ENCODE measurements around the gene AREL1. TPM values are rescaled to one million over a fixed set of nuclear protein-coding genes. Genes with fewer than 3 reads are reported as not detected.

Gene AREL1
- polyA plus RNA-seq, 1 donor from 2014 or later = 30.4 TPM

- Histone ChIP-seq H3K36me3 (ENCODE audit: insufficient read depth, low read length) (no peaks in the 10 kb centered on the region), H3F3A (ENCODE audit: insufficient read depth, low read length, poor library complexity, severe bottlenecking) (no peaks in the 10 kb centered on the region), H4K20me1 (ENCODE audit: insufficient read depth) (no peaks in the 10 kb centered on the region), H3K4me2 (ENCODE audit: low read length) (no peak overlapping the region), H2AFZ (ENCODE audit: low read depth, low read length) (no peak overlapping the region), H3K9ac (ENCODE audit: low read length) (no peak overlapping the region), H3K4me3 (ENCODE audit: low read length) (no peak overlapping the region), H3K9me2 (ENCODE audit: insufficient read depth, low read length) (no peaks in the 10 kb centered on the region), H3K27ac (ENCODE audit: low read length) (no peak overlapping the region), H3K27me3 (ENCODE audit: insufficient read depth, low read depth, low read length) (no peaks in the 10 kb centered on the region), H3K9me3 (ENCODE audit: low read length) (no peaks in the 10 kb centered on the region), H3K79me2 (replicated peaks; ENCODE audit: insufficient read depth, low read length) (no peaks in the 10 kb centered on the region)
- TF ChIP-seq CTCF (IDR thresholded peaks at IDR 0.05; ENCODE audit: poor library complexity, severe bottlenecking) (no peak), EP300 (conservative IDR thresholded peaks at IDR 0.05; ENCODE audit: poor library complexity, severe bottlenecking) (no peak), MXI1 (conservative IDR thresholded peaks at IDR 0.05; ENCODE audit: poor library complexity, severe bottlenecking) (no peak), RAD21 (conservative IDR thresholded peaks at IDR 0.05) (no peak), POLR2AphosphoS5 (IDR thresholded peaks at IDR 0.05) (no peak), EZH2 (IDR thresholded peaks at IDR 0.05; ENCODE audit: borderline replicate concordance, insufficient read depth, low read length, poor library complexity, severe bottlenecking) (no peak), REST (IDR thresholded peaks at IDR 0.05; ENCODE audit: borderline replicate concordance) (no peak), TAF1 (IDR thresholded peaks at IDR 0.05; ENCODE audit: low read depth) (no peak), SMC3 (conservative IDR thresholded peaks at IDR 0.05; ENCODE audit: poor library complexity) (no peak)
These were observed 41.3 kb upstream of the AREL1 start for GRCh38 chr14:74754157-74754556.

GRCh38 chr14:74747237-74747636 lies 34.4 kb upstream of the AREL1 start:
- H3K79me2 ChIP-seq (replicated peaks; ENCODE audit: insufficient read depth, low read length) = no peaks in the 10 kb centered on the region
- no peaks in the 10 kb centered on the region for H3F3A ChIP-seq (ENCODE audit: insufficient read depth, low read length, poor library complexity, severe bottlenecking)
- no peaks in the 10 kb centered on the region for H4K20me1 ChIP-seq (ENCODE audit: insufficient read depth)
- H3K9me2 ChIP-seq (ENCODE audit: insufficient read depth, low read length) = no peaks in the 10 kb centered on the region
- TF ChIP-seq RAD21 (conservative IDR thresholded peaks at IDR 0.05) (no peak), REST (IDR thresholded peaks at IDR 0.05; ENCODE audit: borderline replicate concordance) (no peak), EP300 (conservative IDR thresholded peaks at IDR 0.05; ENCODE audit: poor library complexity, severe bottlenecking) (no peak), POLR2AphosphoS5 (IDR thresholded peaks at IDR 0.05) (no peak), TAF1 (IDR thresholded peaks at IDR 0.05; ENCODE audit: low read depth) (no peak), CTCF (IDR thresholded peaks at IDR 0.05; ENCODE audit: poor library complexity, severe bottlenecking) (no peak)
- no peak overlapping the region for H3K4me2 ChIP-seq (ENCODE audit: low read length)
- no peaks in the 10 kb centered on the region for H3K27me3 ChIP-seq (ENCODE audit: insufficient read depth, low read depth, low read length)
- H3K36me3 ChIP-seq (ENCODE audit: insufficient read depth, low read length) = no peaks in the 10 kb centered on the region
- no peak overlapping the region for H3K4me3 ChIP-seq (ENCODE audit: low read length)
- no peak overlapping the region for H2AFZ ChIP-seq (ENCODE audit: low read depth, low read length)
- H3K27ac ChIP-seq (ENCODE audit: low read length) = no peak overlapping the region
- H3K9ac ChIP-seq (ENCODE audit: low read length) = no peak overlapping the region
- H3K9me3 ChIP-seq (ENCODE audit: low read length) = no peaks in the 10 kb centered on the region

Measured in neural cell (in vitro differentiated cells).